CD4-positive, alpha-beta T cell (primary cell): ENCODE measurements around the gene PTPRD. TPM values are rescaled to one million over a fixed set of nuclear protein-coding genes. Genes with fewer than 3 reads are reported as not detected.

Experiments
- ATAC-seq: fragments of 200-7000 bp; cut with Tn5 transposase; one replicate; pipeline ENCODE4 v1.10.0; 2022; ENCODE audit warnings: mild to moderate bottlenecking; ENCODE audit not compliant: poor library complexity
- CTCF ChIA-PET: fragments of 350-600 bp; sonication (Branson Sonifier 250); formaldehyde crosslinking; loops from one replicate; lab custom pipeline; 2021; ENCODE audit warnings: antibody characterized with exemption, inconsistent platforms; lab: Charles Lee
- POLR2A ChIA-PET: fragments of 350-600 bp; sonication (Branson Sonifier 250); formaldehyde crosslinking; loops from one replicate; lab custom pipeline; 2021; ENCODE audit warnings: antibody characterized with exemption, inconsistent platforms; lab: Charles Lee
- DNase-seq, 14 experiments: peaks; one replicate each; pipeline ENCODE4 v3.0.0-alpha.2; 2013 to 2020; ENCODE audit warnings: mixed read lengths in 2 of 14
- H3K27ac ChIP-seq, 2 donors: one replicate each; pipeline versions ENCODE4 v1.5.1 to v1.7.0; 2013; ENCODE audit warnings: low read length in 2 of 2, low read depth in 1 of 2, mild to moderate bottlenecking in 1 of 2
- H3K27me3 ChIP-seq, 2 experiments: 1 replicate in 1 of 2; 2 replicates in 1 of 2; pipeline versions ENCODE4 v1.6.1 to v1.7.0; 2013; ENCODE audit warnings: low read length in 2 of 2, control low read depth in 1 of 2, mild to moderate bottlenecking in 1 of 2, moderate library complexity in 1 of 2; ENCODE audit not compliant: insufficient read depth in 2 of 2, control insufficient read depth in 1 of 2
- H3K36me3 ChIP-seq: one replicate; pipeline ENCODE4 v1.6.1; 2013; ENCODE audit warnings: low read length, control low read depth; ENCODE audit not compliant: insufficient read depth
- H3K4me1 ChIP-seq: one replicate; pipeline ENCODE4 v1.6.1; 2013; ENCODE audit warnings: low read length, control low read depth; ENCODE audit not compliant: insufficient read depth
- H3K4me3 ChIP-seq: one replicate; pipeline ENCODE4 v1.5.1; 2013; ENCODE audit warnings: mild to moderate bottlenecking, low read length, moderate library complexity
- H3K9me3 ChIP-seq, 2 experiments: 1 replicate in 1 of 2; 2 replicates in 1 of 2; pipeline versions ENCODE4 v1.6.1 to v1.7.0; 2013; ENCODE audit warnings: low read length in 2 of 2, mild to moderate bottlenecking in 2 of 2, control low read depth in 1 of 2, moderate library complexity in 1 of 2; ENCODE audit not compliant: control insufficient read depth in 1 of 2, insufficient read depth in 1 of 2
- H3K27ac Mint-ChIP-seq: one replicate; pipeline ENCODE4 v1.8.0; 2020; ENCODE audit warnings: mixed read lengths
- H3K27me3 Mint-ChIP-seq: one replicate; pipeline ENCODE4 v1.8.0; 2021; ENCODE audit warnings: mixed read lengths
- H3K36me3 Mint-ChIP-seq: one replicate; pipeline ENCODE4 v1.8.0; 2021; ENCODE audit warnings: low read depth, mixed read lengths
- H3K4me1 Mint-ChIP-seq: one replicate; pipeline ENCODE4 v1.8.0; 2021; ENCODE audit warnings: low read depth, mixed read lengths
- H3K4me3 Mint-ChIP-seq: one replicate; pipeline ENCODE4 v1.8.0; 2020; ENCODE audit warnings: mild to moderate bottlenecking, mixed read lengths
- H3K9me3 Mint-ChIP-seq: one replicate; pipeline ENCODE4 v1.8.0; 2020; ENCODE audit warnings: mixed read lengths
- intact Hi-C, 2 experiments: fragments of 100-400 bp; cut with DNase I in 1 of 2; cut with micrococcal nuclease in 1 of 2; formaldehyde crosslinking; loops; one replicate each; pipeline versions ENCODE4 v1.15.1 to v1.9.0; 2023 to 2025; cut with DNase I, micrococcal nuclease
- total RNA-seq, 174 experiments: library from RNA in 2 of 174; stranded (reverse) in 2 of 174; gene quantifications; one replicate each; pipeline ENCODE4 v1.2.3 and lab custom pipeline; 2021 to 2026
- TF ChIP-seq, protein P1 (sequence below): fragments of 200-600 bp; IDR thresholded peaks from one replicate; pipeline ENCODE4 v1.8.0; 2022; ENCODE audit warnings: antibody characterized with exemption, mild to moderate bottlenecking

Gene PTPRD
- total RNA-seq, 2 experiments from 2014 or later, result not detected

DNA sequence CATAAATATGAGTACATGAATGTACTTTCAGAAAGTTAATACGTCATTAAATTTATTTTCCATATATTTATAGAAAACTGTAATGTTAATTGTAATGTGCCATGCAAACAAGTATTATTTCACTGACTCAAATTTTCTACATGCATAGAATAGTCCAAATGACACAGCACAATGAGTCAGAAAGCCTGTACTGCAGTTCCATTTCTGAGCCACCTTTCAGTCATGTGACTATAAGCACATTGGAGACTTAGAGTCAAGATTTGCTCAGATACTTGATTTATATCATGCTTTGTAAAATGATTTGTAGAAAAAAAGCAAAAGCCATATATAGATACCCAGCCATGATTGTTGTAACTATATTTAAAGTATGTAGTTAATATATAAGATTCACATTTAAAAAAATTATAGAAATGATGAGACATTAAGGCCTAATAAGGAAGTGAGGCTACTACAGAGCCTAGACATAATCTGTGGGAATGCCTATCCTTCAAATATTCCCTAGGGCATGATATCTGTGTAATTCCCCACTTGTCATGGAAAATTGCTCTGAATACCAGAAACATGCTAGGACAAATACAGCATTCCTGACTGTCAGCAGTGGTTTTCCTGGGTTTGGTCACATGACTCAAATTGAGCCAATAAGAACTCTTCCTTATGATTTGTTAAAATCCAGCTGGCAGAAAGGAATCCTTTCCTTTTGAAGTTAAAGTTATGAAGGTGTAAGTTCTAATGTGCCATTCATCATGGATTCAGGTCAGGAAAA lies 50.0 kb downstream of the PTPRD start:
- POLR2A ChIA-PET, result no interaction called here
- no peak for ATAC-seq
- CTCF ChIA-PET, result no interaction called here
- Mint-ChIP-seq H3K4me3 (no peak overlapping the region), H3K9me3 (peaks cover 14% of the 10 kb centered on the region), H3K27ac (no peak overlapping the region), H3K4me1 (no peaks in the 10 kb centered on the region), H3K36me3 (no peaks in the 10 kb centered on the region), H3K27me3 (no peaks in the 10 kb centered on the region)
- Histone ChIP-seq H3K4me1 (no peaks in the 10 kb centered on the region), H3K27me3 (no peaks in the 10 kb centered on the region), H3K9me3 (no peaks in the 10 kb centered on the region), H3K36me3 (no peaks in the 10 kb centered on the region), H3K27ac (no peak overlapping the region), H3K4me3 (no peak overlapping the region)
- TF ChIP-seq, protein P1, sequence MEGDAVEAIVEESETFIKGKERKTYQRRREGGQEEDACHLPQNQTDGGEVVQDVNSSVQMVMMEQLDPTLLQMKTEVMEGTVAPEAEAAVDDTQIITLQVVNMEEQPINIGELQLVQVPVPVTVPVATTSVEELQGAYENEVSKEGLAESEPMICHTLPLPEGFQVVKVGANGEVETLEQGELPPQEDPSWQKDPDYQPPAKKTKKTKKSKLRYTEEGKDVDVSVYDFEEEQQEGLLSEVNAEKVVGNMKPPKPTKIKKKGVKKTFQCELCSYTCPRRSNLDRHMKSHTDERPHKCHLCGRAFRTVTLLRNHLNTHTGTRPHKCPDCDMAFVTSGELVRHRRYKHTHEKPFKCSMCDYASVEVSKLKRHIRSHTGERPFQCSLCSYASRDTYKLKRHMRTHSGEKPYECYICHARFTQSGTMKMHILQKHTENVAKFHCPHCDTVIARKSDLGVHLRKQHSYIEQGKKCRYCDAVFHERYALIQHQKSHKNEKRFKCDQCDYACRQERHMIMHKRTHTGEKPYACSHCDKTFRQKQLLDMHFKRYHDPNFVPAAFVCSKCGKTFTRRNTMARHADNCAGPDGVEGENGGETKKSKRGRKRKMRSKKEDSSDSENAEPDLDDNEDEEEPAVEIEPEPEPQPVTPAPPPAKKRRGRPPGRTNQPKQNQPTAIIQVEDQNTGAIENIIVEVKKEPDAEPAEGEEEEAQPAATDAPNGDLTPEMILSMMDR, result no peak
- no peak for DNase-seq
- intact Hi-C loops, result no loop called here

DNA sequence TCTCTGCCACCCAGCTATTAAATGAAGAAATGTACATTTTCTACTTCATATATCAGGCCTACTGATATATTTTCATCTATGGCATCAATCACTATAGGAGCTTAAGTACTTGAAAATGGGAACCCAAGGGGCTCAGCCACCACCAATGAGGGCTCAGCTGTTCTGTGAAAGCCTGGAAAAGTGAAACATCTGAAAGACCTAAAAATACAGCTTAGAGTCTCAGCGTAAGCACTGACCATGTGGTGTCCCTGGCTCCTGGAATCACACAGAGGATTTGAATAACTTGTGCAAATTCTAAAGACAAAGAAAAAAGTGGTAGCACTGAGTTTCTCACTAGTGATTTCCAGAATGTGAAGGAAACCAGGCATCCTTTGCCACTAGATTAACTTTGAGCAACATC lies 64.5 kb downstream of the PTPRD start:
- H3K9me3 Mint-ChIP-seq, result peaks cover 15% of the 10 kb centered on the region
- H3K27ac ChIP-seq, result no peak overlapping the region
- no peaks in the 10 kb centered on the region for H3K36me3 ChIP-seq
- intact Hi-C loops, result no loop called here
- TF ChIP-seq, protein P1, result no peak
- no peaks in the 10 kb centered on the region for H3K4me1 ChIP-seq
- DNase-seq, result no peak
- no peak for ATAC-seq
- no peaks in the 10 kb centered on the region for H3K4me1 Mint-ChIP-seq
- H3K4me3 ChIP-seq, result no peak overlapping the region
- no peaks in the 10 kb centered on the region for H3K9me3 ChIP-seq
- H3K36me3 Mint-ChIP-seq, result no peaks in the 10 kb centered on the region
- CTCF ChIA-PET, result no interaction called here
- POLR2A ChIA-PET, result no interaction called here
- H3K4me3 Mint-ChIP-seq, result no peak overlapping the region
- no peak overlapping the region for H3K27ac Mint-ChIP-seq
- H3K27me3 Mint-ChIP-seq, result no peaks in the 10 kb centered on the region
- H3K27me3 ChIP-seq, result no peaks in the 10 kb centered on the region

DNA sequence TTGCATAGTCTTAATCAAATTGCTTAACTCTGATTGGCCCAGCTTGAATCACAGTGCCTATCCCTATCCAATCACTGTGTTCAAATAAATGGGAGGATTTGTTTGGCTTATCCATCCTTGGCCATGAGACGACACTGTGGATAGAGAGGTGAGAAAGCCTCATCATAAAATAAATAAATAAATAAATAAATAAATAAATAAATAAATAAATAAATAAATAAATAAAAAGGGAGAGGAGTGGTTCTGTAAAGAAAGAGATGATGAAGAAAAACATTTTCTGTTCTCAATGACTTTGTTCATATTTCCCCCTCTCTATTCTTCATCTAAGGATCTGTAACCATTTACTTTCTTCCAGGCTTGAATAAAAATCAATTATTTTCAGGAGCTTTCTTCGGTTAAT lies 74.7 kb downstream of the PTPRD start:
- H3K4me1 ChIP-seq, result no peaks in the 10 kb centered on the region
- Mint-ChIP-seq H3K36me3 (no peaks in the 10 kb centered on the region), H3K4me1 (no peaks in the 10 kb centered on the region), H3K4me3 (no peak overlapping the region), H3K27me3 (no peaks in the 10 kb centered on the region), H3K9me3 (peaks cover 5% of the 10 kb centered on the region), H3K27ac (no peak overlapping the region)
- no peak for ATAC-seq
- DNase-seq, result no peak
- peaks cover 0 to 9% of the 10 kb centered on the region in 2 experiments for H3K9me3 ChIP-seq
- POLR2A ChIA-PET, result no interaction called here
- intact Hi-C loops, result no loop called here
- no peak overlapping the region for H3K4me3 ChIP-seq
- CTCF ChIA-PET, result no interaction called here
- TF ChIP-seq, protein P1, result no peak
- no peak overlapping the region for H3K27ac ChIP-seq
- no peaks in the 10 kb centered on the region for H3K36me3 ChIP-seq
- H3K27me3 ChIP-seq, result no peaks in the 10 kb centered on the region
